HepG2 (cell line): ENCODE data around the gene HLA-B. TPM values are rescaled to one million over a fixed set of nuclear protein-coding genes. Genes with fewer than 3 reads are reported as not detected.

ENCODE experiments used
- BHLHE40 ChIP-seq: IDR thresholded peaks from 2 replicates; pipeline ENCODE4 v1.6.1; 2011; ENCODE audit warnings: low read length, improper control_type of control experiment
- BORCS8-MEF2B ChIP-seq: sonication (generic); formaldehyde crosslinking; IDR thresholded peaks from 2 replicates; pipeline ENCODE4 v1.8.0; 2022; ENCODE audit warnings: mild to moderate bottlenecking, missing genetic modification reagents
- IRF2 ChIP-seq: IDR thresholded peaks from 2 replicates; pipeline ENCODE4 v1.6.1; 2018; ENCODE audit warnings: missing genetic modification reagents, missing compliant biosample characterization
- NFIB ChIP-seq: sonication (generic); formaldehyde crosslinking; IDR thresholded peaks from 2 replicates; pipeline ENCODE4 v1.9.0; 2021; ENCODE audit warnings: missing genetic modification reagents, mild to moderate bottlenecking, borderline replicate concordance
- PPARG ChIP-seq: conservative IDR thresholded peaks from 2 replicates; pipeline ENCODE4 v1.6.1; 2016; ENCODE audit warnings: missing biosample characterization, missing genetic modification reagents
- RFX5 ChIP-seq: IDR thresholded peaks from 2 replicates; pipeline ENCODE4 v1.6.1; 2011; ENCODE audit warnings: low read depth, low read length, improper control_type of control experiment
- SRY ChIP-seq: sonication (generic); formaldehyde crosslinking; IDR thresholded peaks from 2 replicates; pipeline ENCODE4 v1.8.0; 2022; ENCODE audit warnings: mild to moderate bottlenecking, missing genetic modification reagents
- ZBTB10 ChIP-seq: sonication (generic); formaldehyde crosslinking; IDR thresholded peaks from 2 replicates; pipeline ENCODE4 v1.4.0; 2020; ENCODE audit warnings: missing genetic modification reagents, borderline replicate concordance
- ZNF652 ChIP-seq: IDR thresholded peaks from 2 replicates; pipeline ENCODE4 v1.6.1; 2016; ENCODE audit warnings: low read depth, borderline replicate concordance
- ZNF777 ChIP-seq: sonication (generic); formaldehyde crosslinking; IDR thresholded peaks from 2 replicates; pipeline ENCODE4 v1.4.0; 2020; ENCODE audit warnings: missing genetic modification reagents
- ZNF781 ChIP-seq: sonication (generic); formaldehyde crosslinking; IDR thresholded peaks from 2 replicates; pipeline ENCODE4 v1.5.1; 2020; ENCODE audit warnings: borderline replicate concordance, mild to moderate bottlenecking, missing genetic modification reagents; ENCODE audit errors: not compliant biosample characterization
- ZNF878 ChIP-seq: sonication (generic); formaldehyde crosslinking; IDR thresholded peaks from 2 replicates; pipeline ENCODE4 v1.8.1; 2023; ENCODE audit warnings: mild to moderate bottlenecking, missing genetic modification reagents, moderate library complexity
- polyA plus RNA-seq, 8 experiments: library from polyadenylated mRNA; depleted of rRNA in 3 of 8; stranded (reverse) in 7 of 8; unstranded in 1 of 8; fragments of >200 nt; fragmentation: Illumina TruSeq in 4 of 8; extraction: Trizol in 4 of 8; gene quantifications; 2 replicates each; pipeline versions ENCODE4 v1.2.1 to v1.2.3, GENCODE V29; 2011 to 2016; ENCODE audit warnings: low read depth in 4 of 8, missing spikeins in 1 of 8, mixed read lengths in 1 of 8; ENCODE audit not compliant: insufficient read depth in 1 of 8
- total RNA-seq, 5 experiments: library from RNA; depleted of rRNA; stranded (reverse); fragments of >200 nt; fragmentation: Illumina TruSeq; extraction: Trizol; gene quantifications; 2 replicates each; pipeline ENCODE4 v1.2.3, GENCODE V29; 2016; ENCODE audit warnings: low read depth in 1 of 5
- TF ChIP-seq, protein P1 (sequence below): sonication (generic); formaldehyde crosslinking; IDR thresholded peaks from one replicate; pipeline ENCODE4 v1.5.1; 2020; ENCODE audit warnings: mild to moderate bottlenecking, missing genetic modification reagents; ENCODE audit errors: not compliant biosample characterization
- TF ChIP-seq, protein P2 (sequence below): sonication (generic); formaldehyde crosslinking; conservative IDR thresholded peaks from 2 replicates; pipeline ENCODE4 v1.4.0; 2020; ENCODE audit warnings: missing genetic modification reagents
- TF ChIP-seq, protein P3 (sequence below): sonication (generic); formaldehyde crosslinking; IDR thresholded peaks from 2 replicates; pipeline ENCODE4 v1.5.0; 2020; ENCODE audit warnings: missing genetic modification reagents, mild to moderate bottlenecking, borderline replicate concordance

The HLA-B gene
- total and polyA plus RNA-seq, 2 of the 13 experiments (the other 11 are each of a cell fraction or from before 2014, with no cell fraction given) = 35.3 to 88.9 TPM

DNA sequence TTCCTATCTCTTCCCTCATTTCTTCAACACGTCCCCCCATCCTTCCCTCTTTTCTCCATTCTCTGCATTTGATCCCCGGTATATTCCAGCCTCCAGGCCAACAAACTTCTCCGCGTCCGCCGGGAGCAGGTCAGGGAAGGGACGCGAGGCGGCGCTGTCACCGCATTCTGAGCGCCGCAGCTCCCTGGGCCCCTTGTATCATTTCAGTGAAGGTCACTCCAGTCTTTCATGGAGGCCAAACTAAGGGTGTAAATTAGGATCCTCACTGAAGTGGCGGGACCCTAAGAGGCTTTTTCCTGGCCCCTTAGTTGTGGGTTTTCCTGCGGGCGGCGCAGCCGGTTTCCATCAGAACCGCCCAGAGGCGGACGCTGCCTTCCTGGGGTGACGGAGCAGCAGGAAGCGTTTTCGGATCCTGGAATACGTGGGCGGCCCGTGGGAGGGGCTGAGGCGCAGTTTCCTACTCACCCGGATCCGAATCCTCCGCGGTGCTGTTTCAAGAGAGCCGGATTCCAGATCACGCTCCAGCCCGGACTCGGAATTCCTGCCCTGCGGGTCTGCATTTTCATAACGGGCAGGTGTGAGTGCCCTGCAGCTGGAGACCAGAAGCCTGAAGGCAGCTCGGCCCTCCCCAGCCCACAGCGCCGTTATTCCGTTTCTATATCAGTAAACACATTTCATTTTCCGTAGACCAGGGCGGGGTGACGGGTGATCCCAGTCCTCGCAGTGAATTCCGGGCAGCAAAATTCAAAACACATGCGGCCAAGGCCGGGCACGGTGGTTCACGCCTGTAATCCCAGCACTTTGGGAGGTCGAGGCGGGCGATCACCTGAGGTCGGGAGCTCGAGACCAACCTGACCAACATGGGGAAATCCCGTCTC lies 42.8 kb upstream of the HLA-B start (continued):
- TF ChIP-seq, protein P1, sequence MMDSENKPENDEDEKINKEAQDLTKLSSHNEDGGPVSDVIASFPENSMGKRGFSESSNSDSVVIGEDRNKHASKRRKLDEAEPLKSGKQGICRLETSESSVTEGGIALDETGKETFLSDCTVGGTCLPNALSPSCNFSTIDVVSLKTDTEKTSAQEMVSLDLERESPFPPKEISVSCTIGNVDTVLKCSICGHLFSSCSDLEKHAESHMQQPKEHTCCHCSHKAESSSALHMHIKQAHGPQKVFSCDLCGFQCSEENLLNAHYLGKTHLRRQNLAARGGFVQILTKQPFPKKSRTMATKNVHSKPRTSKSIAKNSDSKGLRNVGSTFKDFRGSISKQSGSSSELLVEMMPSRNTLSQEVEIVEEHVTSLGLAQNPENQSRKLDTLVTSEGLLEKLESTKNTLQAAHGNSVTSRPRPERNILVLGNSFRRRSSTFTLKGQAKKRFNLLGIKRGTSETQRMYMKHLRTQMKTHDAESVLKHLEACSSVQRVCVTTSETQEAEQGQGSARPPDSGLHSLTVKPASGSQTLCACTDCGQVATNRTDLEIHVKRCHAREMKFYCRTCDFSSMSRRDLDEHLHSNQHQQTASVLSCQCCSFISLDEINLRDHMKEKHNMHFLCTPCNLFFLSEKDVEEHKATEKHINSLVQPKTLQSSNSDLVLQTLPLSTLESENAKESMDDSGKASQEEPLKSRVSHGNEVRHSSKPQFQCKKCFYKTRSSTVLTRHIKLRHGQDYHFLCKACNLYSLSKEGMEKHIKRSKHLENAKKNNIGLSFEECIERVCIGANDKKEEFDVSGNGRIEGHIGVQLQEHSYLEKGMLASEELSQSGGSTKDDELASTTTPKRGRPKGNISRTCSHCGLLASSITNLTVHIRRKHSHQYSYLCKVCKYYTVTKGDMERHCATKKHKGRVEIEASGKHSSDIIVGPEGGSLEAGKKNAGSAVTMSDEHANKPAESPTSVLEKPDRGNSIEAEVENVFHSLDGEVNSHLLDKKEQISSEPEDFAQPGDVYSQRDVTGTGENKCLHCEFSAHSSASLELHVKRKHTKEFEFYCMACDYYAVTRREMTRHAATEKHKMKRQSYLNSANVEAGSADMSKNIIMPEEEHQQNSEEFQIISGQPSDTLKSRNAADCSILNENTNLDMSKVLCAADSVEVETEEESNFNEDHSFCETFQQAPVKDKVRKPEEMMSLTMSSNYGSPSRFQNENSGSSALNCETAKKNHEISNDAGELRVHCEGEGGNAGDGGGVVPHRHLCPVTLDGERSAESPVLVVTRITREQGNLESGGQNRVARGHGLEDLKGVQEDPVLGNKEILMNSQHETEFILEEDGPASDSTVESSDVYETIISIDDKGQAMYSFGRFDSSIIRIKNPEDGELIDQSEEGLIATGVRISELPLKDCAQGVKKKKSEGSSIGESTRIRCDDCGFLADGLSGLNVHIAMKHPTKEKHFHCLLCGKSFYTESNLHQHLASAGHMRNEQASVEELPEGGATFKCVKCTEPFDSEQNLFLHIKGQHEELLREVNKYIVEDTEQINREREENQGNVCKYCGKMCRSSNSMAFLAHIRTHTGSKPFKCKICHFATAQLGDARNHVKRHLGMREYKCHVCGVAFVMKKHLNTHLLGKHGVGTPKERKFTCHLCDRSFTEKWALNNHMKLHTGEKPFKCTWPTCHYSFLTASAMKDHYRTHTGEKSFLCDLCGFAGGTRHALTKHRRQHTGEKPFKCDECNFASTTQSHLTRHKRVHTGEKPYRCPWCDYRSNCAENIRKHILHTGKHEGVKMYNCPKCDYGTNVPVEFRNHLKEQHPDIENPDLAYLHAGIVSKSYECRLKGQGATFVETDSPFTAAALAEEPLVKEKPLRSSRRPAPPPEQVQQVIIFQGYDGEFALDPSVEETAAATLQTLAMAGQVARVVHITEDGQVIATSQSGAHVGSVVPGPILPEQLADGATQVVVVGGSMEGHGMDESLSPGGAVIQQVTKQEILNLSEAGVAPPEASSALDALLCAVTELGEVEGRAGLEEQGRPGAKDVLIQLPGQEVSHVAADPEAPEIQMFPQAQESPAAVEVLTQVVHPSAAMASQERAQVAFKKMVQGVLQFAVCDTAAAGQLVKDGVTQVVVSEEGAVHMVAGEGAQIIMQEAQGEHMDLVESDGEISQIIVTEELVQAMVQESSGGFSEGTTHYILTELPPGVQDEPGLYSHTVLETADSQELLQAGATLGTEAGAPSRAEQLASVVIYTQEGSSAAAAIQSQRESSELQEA (CRISPR knock-in tag) = no peak
- TF ChIP-seq NFIB (CRISPR knock-in tag) = no peak
- peak; percentile 64 for TF ChIP-seq BORCS8-MEF2B (CRISPR knock-in tag)
- peak; percentile 65; the same call in 1 of the 2 replicates for TF ChIP-seq SRY
- peak; percentile 26; the same call in 1 of the 2 replicates for TF ChIP-seq ZBTB10 (CRISPR knock-in tag)
- TF ChIP-seq ZNF781 (CRISPR knock-in tag) = no peak
- no peak for TF ChIP-seq ZNF652 (CRISPR knock-in tag)
- TF ChIP-seq, protein P2, sequence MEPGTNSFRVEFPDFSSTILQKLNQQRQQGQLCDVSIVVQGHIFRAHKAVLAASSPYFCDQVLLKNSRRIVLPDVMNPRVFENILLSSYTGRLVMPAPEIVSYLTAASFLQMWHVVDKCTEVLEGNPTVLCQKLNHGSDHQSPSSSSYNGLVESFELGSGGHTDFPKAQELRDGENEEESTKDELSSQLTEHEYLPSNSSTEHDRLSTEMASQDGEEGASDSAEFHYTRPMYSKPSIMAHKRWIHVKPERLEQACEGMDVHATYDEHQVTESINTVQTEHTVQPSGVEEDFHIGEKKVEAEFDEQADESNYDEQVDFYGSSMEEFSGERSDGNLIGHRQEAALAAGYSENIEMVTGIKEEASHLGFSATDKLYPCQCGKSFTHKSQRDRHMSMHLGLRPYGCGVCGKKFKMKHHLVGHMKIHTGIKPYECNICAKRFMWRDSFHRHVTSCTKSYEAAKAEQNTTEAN = no peak
- no peak for TF ChIP-seq BHLHE40
- TF ChIP-seq ZNF777 = peak; percentile 18; the same call in 1 of the 2 replicates
- peak; percentile 62; the same call in 1 of the 2 replicates for TF ChIP-seq ZNF878 (CRISPR knock-in tag)
- peak; percentile 61 for TF ChIP-seq IRF2 (CRISPR knock-in tag)
- TF ChIP-seq, protein P3, sequence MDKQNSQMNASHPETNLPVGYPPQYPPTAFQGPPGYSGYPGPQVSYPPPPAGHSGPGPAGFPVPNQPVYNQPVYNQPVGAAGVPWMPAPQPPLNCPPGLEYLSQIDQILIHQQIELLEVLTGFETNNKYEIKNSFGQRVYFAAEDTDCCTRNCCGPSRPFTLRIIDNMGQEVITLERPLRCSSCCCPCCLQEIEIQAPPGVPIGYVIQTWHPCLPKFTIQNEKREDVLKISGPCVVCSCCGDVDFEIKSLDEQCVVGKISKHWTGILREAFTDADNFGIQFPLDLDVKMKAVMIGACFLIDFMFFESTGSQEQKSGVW = no peak
- 0 out of 2 replicates have a peak, but pooled peaks have one; percentile 21 for TF ChIP-seq PPARG
- TF ChIP-seq RFX5 = 0 out of 2 replicates have a peak, but pooled peaks have one; percentile 8
